ENCODE data around the gene DHRS2.

The DHRS2 gene

GRCh38 chr14:23692416-23692815 is 56.3 kb downstream of the DHRS2 start:
- H3K4me3 ChIP-seq (ENCODE audit: low read depth, low read length): no peak overlapping the region
- TF ChIP-seq CTCF (IDR thresholded peaks at IDR 0.05; ENCODE audit: low read depth, low read length): no peak

- no peak overlapping the region for H3K4me3 ChIP-seq (ENCODE audit: low read depth, low read length)
- no peak for TF ChIP-seq CTCF (IDR thresholded peaks at IDR 0.05; ENCODE audit: low read depth, low read length)
These were observed 57.1 kb downstream of the DHRS2 start for GRCh38 chr14:23693252-23693775.

GRCh38 chr14:23694085-23694948 is 58.2 kb downstream of the DHRS2 start:
- no peak for TF ChIP-seq CTCF (IDR thresholded peaks at IDR 0.05; ENCODE audit: low read depth, low read length)
- no peak overlapping the region for H3K4me3 ChIP-seq (ENCODE audit: low read depth, low read length)

Measured in WI38 (cell line).